Measurements from ENCODE around the gene CCDC107.

CCDC107 gene

DNA sequence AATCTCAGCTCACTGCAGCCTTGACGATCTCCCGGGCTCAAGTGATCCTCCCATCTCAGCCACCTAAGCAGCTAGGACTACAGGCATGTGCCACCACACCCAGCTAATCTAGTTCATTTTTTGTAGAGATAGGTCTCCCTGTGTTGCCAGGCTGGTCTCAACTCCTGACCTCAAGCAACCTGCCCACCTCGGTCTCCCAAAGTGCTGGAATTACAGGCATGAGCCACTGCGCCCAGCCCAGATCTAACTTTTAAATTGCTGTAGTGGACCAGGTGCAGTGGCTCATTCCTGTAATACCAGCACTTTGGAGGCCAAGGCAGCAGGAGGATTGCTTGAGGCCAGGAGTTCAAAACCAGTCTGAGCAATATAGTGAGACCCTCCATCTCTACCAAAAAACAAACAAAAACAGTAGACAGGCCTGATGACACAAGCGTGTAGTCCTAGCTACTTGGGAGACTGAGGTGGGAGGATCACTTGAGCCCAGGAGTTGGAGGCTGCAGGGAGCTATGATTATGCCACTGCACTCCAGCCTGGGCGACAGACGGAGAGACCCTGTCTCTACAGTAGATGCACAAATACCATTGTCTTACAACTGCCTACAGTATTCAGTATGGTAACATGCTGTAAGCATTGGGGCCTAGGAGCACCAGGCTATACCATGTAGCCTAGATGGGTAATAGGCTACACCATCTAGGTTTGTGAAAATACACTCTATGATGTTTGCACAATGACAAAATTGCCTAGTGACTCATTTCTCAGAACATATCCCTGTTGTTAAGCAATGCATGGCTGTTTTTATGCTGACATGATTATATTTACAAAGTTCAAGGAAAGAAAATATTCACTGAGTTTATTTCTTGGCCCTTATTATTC, 5.9 kb upstream of the CCDC107 start:
- Histone ChIP-seq H3K9me3 (ENCODE audit: insufficient read depth, low read depth, low read length) (no peaks in the 10 kb centered on the region), H3K9ac (ENCODE audit: low read depth, low read length) (no peak overlapping the region), H3K4me3 (ENCODE audit: low read length) (no peak overlapping the region), H3K36me3 (ENCODE audit: insufficient read depth, low read length) (no peaks in the 10 kb centered on the region), H3K27ac (ENCODE audit: low read depth, low read length) (no peak overlapping the region), H3K4me1 (ENCODE audit: insufficient read depth, low read length) (peaks cover 13% of the 10 kb centered on the region), H3K27me3 (ENCODE audit: insufficient read depth, low read length) (0 out of 2 replicates have a peak, but pooled peaks cover 7% of the 10 kb centered on the region)
- 90% methylated on average over 7 of the region's 7 CpGs for WGBS

DNA sequence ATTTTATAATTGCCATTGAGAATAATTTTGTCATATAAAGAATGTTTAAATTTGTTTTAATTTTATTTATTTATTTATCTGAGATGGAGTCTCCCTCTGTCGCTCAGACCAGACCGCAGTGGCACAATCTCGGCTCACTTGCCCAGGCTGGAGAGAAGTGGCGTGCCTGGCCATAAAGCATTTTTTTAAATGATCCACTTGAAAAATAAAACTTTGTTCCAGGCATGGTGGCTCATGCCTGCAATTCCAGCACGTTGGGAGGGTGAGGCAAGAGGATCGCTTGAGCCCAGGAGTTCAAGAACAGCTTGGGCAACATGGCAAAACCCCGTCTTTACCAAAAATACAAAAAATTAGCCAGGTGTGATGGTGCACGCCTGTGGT, 5.3 kb upstream of the CCDC107 start:
- 95% methylated on average over 8 of the region's 8 CpGs for WGBS
- Histone ChIP-seq H3K9ac (ENCODE audit: low read depth, low read length) (no peak overlapping the region), H3K4me3 (ENCODE audit: low read length) (no peak overlapping the region), H3K9me3 (ENCODE audit: insufficient read depth, low read depth, low read length) (no peaks in the 10 kb centered on the region), H3K27ac (ENCODE audit: low read depth, low read length) (no peak overlapping the region), H3K27me3 (ENCODE audit: insufficient read depth, low read length) (0 out of 2 replicates have a peak, but pooled peaks cover 5% of the 10 kb centered on the region), H3K4me1 (ENCODE audit: insufficient read depth, low read length) (peaks cover 13% of the 10 kb centered on the region), H3K36me3 (ENCODE audit: insufficient read depth, low read length) (no peaks in the 10 kb centered on the region)

DNA sequence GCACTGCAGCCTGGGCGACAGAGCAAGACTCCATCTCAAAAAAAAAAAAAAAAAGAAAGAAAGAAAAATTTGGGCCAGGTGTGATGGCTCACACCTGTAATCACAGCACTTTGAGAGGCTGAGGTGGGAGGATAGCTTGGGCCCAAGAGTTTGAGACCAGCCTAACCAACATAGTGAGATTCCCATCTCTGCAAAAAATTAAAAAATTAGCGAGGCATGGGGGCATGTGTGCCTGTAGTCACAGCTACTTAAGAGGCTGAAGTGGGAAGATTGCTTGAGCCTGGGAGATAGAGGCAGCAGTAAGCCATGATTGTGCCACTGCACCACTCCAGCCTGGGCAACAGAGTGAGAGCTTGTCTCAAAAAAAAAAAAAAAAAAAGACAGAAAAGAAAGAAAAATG, 4.5 kb upstream of the CCDC107 start:
- no peak overlapping the region for H3K9ac ChIP-seq (ENCODE audit: low read depth, low read length)
- H3K4me3 ChIP-seq (ENCODE audit: low read length) = no peak overlapping the region
- no peaks in the 10 kb centered on the region for H3K36me3 ChIP-seq (ENCODE audit: insufficient read depth, low read length)
- 100% methylated on average over 1 of the region's 2 CpGs for WGBS
- no peaks in the 10 kb centered on the region for H3K9me3 ChIP-seq (ENCODE audit: insufficient read depth, low read depth, low read length)
- no peak overlapping the region for H3K27ac ChIP-seq (ENCODE audit: low read depth, low read length)
- H3K4me1 ChIP-seq (ENCODE audit: insufficient read depth, low read length) = peaks cover 13% of the 10 kb centered on the region
- 0 out of 2 replicates have a peak, but pooled peaks cover 5% of the 10 kb centered on the region for H3K27me3 ChIP-seq (ENCODE audit: insufficient read depth, low read length)

DNA sequence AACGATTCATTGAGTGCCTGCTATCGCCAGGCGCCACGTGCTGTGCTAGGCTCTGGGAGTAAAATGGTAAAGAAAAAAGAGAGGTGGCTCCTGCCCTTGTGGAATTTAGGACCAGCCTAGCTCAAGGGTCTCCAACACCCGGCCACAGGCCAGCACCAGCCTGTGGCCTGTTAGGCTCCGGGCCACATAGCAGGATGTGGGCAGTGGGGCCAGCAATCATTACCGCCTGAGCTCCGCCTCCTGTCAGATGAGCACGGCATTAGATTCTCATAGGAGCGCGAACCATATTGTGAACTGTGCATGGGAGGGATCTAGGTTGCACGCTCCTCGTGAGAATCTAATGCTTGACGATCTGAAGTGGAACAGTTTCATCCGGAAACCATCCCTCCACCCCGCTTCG, 1.7 kb upstream of the CCDC107 start:
- Histone ChIP-seq H3K36me3 (ENCODE audit: insufficient read depth, low read length) (peaks cover 13% of the 10 kb centered on the region), H3K4me3 (ENCODE audit: low read length) (no peak overlapping the region; the same call in 1 of the 2 replicates), H3K9me3 (ENCODE audit: insufficient read depth, low read depth, low read length) (no peaks in the 10 kb centered on the region), H3K4me1 (ENCODE audit: insufficient read depth, low read length) (peaks cover 8% of the 10 kb centered on the region), H3K27ac (ENCODE audit: low read depth, low read length) (no peak overlapping the region), H3K27me3 (ENCODE audit: insufficient read depth, low read length) (0 out of 2 replicates have a peak, but pooled peaks cover 5% of the 10 kb centered on the region), H3K9ac (ENCODE audit: low read depth, low read length) (no peak overlapping the region)
- 90% methylated on average over 17 of the region's 17 CpGs for WGBS

DNA sequence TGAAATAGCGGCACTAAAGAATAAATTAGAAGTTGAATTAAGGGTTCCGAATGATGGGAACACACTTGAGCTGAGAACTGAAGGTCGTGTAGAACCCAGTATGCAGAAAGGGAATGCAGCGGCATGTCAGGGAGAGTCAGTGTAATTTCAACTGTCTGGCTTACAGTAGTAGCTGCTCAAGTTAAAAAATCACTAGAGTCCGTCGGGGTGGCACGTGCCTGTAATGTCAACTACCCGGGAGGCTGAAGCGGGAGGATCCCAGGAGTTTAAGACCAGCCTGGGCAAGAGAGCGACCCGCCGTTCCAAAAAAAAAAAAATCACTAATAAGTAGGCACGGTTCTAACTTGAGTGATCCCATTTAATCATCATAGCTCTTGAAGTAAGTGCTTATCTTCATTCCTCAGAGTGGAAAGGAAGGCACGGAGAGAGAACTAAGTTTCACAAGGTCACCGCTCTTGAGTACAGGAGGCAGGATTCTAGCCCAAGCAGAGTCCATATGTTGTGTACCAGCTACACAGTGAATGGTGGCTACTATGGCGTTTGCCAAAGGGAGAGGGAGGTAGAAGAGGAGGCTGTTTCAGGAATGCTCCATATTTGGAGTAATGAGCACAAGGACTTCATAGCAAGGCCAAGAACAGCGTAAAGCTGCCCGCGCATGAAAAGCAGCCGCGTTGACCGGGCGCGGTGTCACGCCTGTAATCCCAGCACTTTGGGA, 1.1 kb upstream of the CCDC107 start:
- Histone ChIP-seq H3K9ac (ENCODE audit: low read depth, low read length) (peak overlapping the region; percentile 67), H3K4me1 (ENCODE audit: insufficient read depth, low read length) (peaks cover 8% of the 10 kb centered on the region; the same call in 1 of the 2 replicates), H3K27me3 (ENCODE audit: insufficient read depth, low read length) (0 out of 2 replicates have a peak, but pooled peaks cover 5% of the 10 kb centered on the region), H3K27ac (ENCODE audit: low read depth, low read length) (peak overlapping the region; percentile 68), H3K4me3 (ENCODE audit: low read length) (peak overlapping the region; percentile 62), H3K36me3 (ENCODE audit: insufficient read depth, low read length) (peaks cover 20% of the 10 kb centered on the region), H3K9me3 (ENCODE audit: insufficient read depth, low read depth, low read length) (no peaks in the 10 kb centered on the region)
- 45% methylated on average over 25 of the region's 25 CpGs for WGBS

DNA sequence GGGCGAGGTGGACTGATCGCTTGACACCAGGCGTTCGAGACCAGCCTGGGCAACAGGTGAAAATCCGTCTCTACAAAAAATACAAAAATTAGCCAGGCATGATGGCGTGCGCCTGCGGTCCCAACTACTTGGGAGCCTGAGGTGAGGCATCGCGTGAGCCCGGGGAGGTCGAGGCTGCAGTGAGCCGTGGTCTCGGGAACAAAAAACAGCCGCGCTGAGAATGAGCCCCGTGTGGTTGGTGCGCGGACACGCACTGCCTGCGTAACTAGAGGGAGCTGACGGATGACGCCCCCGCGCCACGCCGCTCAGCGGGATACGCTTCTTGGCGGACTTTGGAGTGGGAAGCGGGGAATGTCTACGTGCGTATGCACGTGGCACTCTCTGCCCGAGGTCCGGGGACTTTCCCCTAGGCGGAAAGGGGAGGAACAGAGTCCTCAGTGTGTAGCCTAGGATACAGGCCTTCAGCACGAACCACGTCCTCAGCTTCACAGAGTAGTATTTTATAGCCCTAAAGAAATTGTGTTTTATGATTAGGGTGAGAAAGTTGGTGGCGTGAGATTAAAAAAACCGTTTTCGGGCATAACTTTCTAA, 451 bp upstream of the CCDC107 start, which contains the start of gene RMRP:
TSS of gene RMRP (minus strand) at position 474 of the 591 bp plus-strand sequence.
- Histone ChIP-seq H3K4me1 (ENCODE audit: insufficient read depth, low read length) (peaks cover 8% of the 10 kb centered on the region; the same call in 1 of the 2 replicates), H3K9ac (ENCODE audit: low read depth, low read length) (peak within 1 kb of the TSS; percentile 98), H3K27me3 (ENCODE audit: insufficient read depth, low read length) (0 out of 2 replicates have a peak, but pooled peaks cover 5% of the 10 kb centered on the region), H3K27ac (ENCODE audit: low read depth, low read length) (peak within 1 kb of the TSS; percentile 98), H3K4me3 (ENCODE audit: low read length) (peak within 1 kb of the TSS; percentile 94), H3K9me3 (ENCODE audit: insufficient read depth, low read depth, low read length) (no peaks in the 10 kb centered on the region), H3K36me3 (ENCODE audit: insufficient read depth, low read length) (peaks cover 26% of the 10 kb centered on the region)
- under 1% methylated on average over 42 of the region's 42 CpGs for WGBS

DNA sequence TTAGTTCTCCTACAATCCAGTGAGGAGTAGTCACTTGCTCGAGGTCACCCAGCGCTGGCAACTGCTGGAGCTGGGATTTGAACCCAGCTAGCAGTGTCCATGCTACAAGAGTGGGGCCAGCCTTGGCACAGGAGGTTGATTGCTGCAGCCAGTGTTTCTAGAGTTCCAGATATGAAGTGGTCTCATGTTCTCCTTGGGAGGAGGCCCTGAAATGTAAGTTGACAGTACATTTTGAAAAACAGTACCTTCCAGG, 802 bp downstream of the CCDC107 start:
- 0 out of 2 replicates have a peak, but pooled peaks cover 5% of the 10 kb centered on the region for H3K27me3 ChIP-seq (ENCODE audit: insufficient read depth, low read length)
- peaks cover 8% of the 10 kb centered on the region; the same call in 1 of the 2 replicates for H3K4me1 ChIP-seq (ENCODE audit: insufficient read depth, low read length)
- no peaks in the 10 kb centered on the region for H3K9me3 ChIP-seq (ENCODE audit: insufficient read depth, low read depth, low read length)
- 5% methylated on average over 2 of the region's 2 CpGs for WGBS
- peak overlapping the region; percentile 98 for H3K9ac ChIP-seq (ENCODE audit: low read depth, low read length)
- peaks cover 37% of the 10 kb centered on the region for H3K36me3 ChIP-seq (ENCODE audit: insufficient read depth, low read length)
- H3K4me3 ChIP-seq (ENCODE audit: low read length) = peak overlapping the region; percentile 94
- peak overlapping the region; percentile 98 for H3K27ac ChIP-seq (ENCODE audit: low read depth, low read length)

DNA sequence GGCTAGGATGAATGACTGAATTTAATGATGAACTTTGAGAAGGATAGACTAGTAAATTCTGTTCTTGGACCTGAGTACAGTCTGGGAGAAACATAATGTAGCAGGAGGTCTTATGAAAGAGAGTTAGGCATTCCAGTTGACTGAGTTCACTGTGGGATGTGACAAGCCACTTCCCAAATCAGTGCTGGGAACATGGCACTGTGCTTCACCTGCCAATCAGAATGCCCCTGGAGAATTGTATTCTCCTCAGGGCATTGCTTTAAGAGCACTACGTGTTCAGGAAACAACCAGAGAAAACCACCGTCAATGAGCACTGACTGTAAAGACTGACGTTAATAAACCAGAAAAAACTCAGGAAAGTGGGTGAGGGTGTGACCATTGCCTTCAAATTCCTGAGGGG, 1.2 kb downstream of the CCDC107 start:
- Histone ChIP-seq H3K36me3 (ENCODE audit: insufficient read depth, low read length) (peaks cover 37% of the 10 kb centered on the region), H3K4me1 (ENCODE audit: insufficient read depth, low read length) (peaks cover 8% of the 10 kb centered on the region; the same call in 1 of the 2 replicates), H3K27me3 (ENCODE audit: insufficient read depth, low read length) (0 out of 2 replicates have a peak, but pooled peaks cover 5% of the 10 kb centered on the region), H3K9me3 (ENCODE audit: insufficient read depth, low read depth, low read length) (no peaks in the 10 kb centered on the region), H3K4me3 (ENCODE audit: low read length) (peak overlapping the region; percentile 94), H3K9ac (ENCODE audit: low read depth, low read length) (0 out of 2 replicates have a peak overlapping the region, but pooled peaks have one; percentile 98), H3K27ac (ENCODE audit: low read depth, low read length) (no peak overlapping the region)
- WGBS = 93% methylated on average over 3 of the region's 3 CpGs

DNA sequence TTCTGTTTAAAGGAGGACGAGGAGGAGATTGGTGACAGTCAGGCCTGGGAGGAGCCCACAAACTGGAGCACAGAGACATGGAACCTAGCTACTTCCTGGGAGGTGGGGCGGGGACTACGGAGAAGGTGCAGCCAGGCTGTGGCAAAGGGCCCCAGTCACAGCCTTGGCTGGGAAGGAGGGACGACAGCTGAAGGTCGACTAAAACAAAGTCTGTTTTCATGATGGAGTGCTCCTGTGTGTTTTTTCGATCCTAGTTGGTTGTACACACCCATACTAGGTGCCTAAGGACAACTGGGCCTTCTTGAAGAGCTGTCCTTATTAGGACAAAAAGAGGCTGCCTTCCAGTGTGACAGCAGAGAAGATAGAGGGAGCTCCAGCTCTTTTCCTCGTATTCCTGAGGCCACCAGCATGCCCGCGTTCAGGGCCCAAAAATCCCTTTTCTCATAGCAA, 2.9 kb downstream of the CCDC107 start:
- Histone ChIP-seq H3K27ac (ENCODE audit: low read depth, low read length) (peak overlapping the region; percentile 64), H3K27me3 (ENCODE audit: insufficient read depth, low read length) (0 out of 2 replicates have a peak, but pooled peaks cover 5% of the 10 kb centered on the region), H3K9ac (ENCODE audit: low read depth, low read length) (no peak overlapping the region), H3K36me3 (ENCODE audit: insufficient read depth, low read length) (peaks cover 37% of the 10 kb centered on the region), H3K4me1 (ENCODE audit: insufficient read depth, low read length) (peaks cover 11% of the 10 kb centered on the region; the same call in 1 of the 2 replicates), H3K9me3 (ENCODE audit: insufficient read depth, low read depth, low read length) (no peaks in the 10 kb centered on the region), H3K4me3 (ENCODE audit: low read length) (no peak overlapping the region)
- 75% methylated on average over 9 of the region's 9 CpGs for WGBS

DNA sequence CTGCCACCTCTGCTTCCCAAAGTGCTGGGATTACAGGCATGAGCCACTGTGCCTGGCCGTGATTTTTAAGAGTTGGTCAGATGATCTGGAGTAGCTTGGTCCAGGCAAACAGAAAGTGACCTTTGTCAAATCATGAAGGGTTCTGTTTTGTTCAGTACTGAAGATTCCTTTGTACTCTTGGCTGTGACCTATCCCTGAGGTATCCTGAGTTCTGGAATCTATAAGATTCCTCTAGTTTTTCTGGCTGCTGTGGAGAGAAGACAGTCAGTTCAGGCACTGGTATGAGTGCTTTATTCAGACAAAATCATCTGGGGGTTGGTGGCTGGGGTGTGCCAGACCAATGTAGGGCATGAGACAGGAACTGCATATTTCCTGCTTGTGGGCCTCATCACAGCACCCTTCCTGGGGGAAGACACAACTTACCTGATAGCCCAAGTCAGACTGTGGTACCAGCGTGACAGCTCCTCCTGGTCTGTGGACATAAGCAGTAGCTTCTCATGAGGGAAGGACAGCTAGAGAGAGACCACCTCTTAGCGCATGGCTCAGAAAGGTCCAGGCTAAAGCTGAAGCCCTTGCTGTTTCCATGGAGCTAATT, 3.8 kb downstream of the CCDC107 start:
- Histone ChIP-seq H3K9me3 (ENCODE audit: insufficient read depth, low read depth, low read length) (no peaks in the 10 kb centered on the region), H3K4me1 (ENCODE audit: insufficient read depth, low read length) (peaks cover 11% of the 10 kb centered on the region; the same call in 1 of the 2 replicates), H3K27me3 (ENCODE audit: insufficient read depth, low read length) (no peaks in the 10 kb centered on the region), H3K4me3 (ENCODE audit: low read length) (no peak overlapping the region), H3K27ac (ENCODE audit: low read depth, low read length) (peak overlapping the region; percentile 13; the same call in 1 of the 2 replicates), H3K9ac (ENCODE audit: low read depth, low read length) (no peak overlapping the region), H3K36me3 (ENCODE audit: insufficient read depth, low read length) (peaks cover 37% of the 10 kb centered on the region)
- 93% methylated on average over 3 of the region's 3 CpGs for WGBS
